HG02571 (cell line): ENCODE data around the gene PPP1R26.

Experiments
- ATAC-seq: cut with Tn5 transposase; IDR thresholded peaks from one replicate; pipeline ENCODE4 v1.9.1; 2021; ENCODE audit warnings: mild to moderate bottlenecking, moderate library complexity; ENCODE audit not compliant: unreplicated experiment

PPP1R26 gene

GRCh38 chr9:135486267-135487065 is 6.9 kb downstream of the PPP1R26 start:
- no peak for ATAC-seq

- ATAC-seq: no peak
These were observed 7.9 kb downstream of the PPP1R26 start for GRCh38 chr9:135487281-135488012.

- ATAC-seq: no peak
These were observed 8.4 kb downstream of the PPP1R26 start for GRCh38 chr9:135488013-135488330.

- ATAC-seq: no peak
These were observed 8.9 kb downstream of the PPP1R26 start for GRCh38 chr9:135488527-135488926.

GRCh38 chr9:135489188-135489906 is 9.8 kb downstream of the PPP1R26 start:
- no peak for ATAC-seq

GRCh38 chr9:135490166-135490870 is 10.7 kb downstream of the PPP1R26 start:
- no peak for ATAC-seq

- no peak for ATAC-seq
These were observed 11.4 kb downstream of the PPP1R26 start for GRCh38 chr9:135490980-135491464.

GRCh38 chr9:135491764-135492163 is 12.2 kb downstream of the PPP1R26 start:
- no peak for ATAC-seq

- ATAC-seq: no peak
These were observed 13.5 kb downstream of the PPP1R26 start for GRCh38 chr9:135492886-135493669.

- no peak for ATAC-seq
These were observed 15.4 kb downstream of the PPP1R26 start for GRCh38 chr9:135494791-135495559.

- no peak for ATAC-seq
These were observed 19.0 kb downstream of the PPP1R26 start for GRCh38 chr9:135498381-135499126.

GRCh38 chr9:135499326-135500070 is 19.9 kb downstream of the PPP1R26 start:
- ATAC-seq: peak; percentile 52

- ATAC-seq: no peak
These were observed 20.5 kb downstream of the PPP1R26 start for GRCh38 chr9:135500071-135500524.

GRCh38 chr9:135500525-135501260 is 21.1 kb downstream of the PPP1R26 start, which contains the start of gene MRPS2:
TSS of gene MRPS2 (plus strand) at chr9:135500682. CDS start at chr9:135500711, 29 bp downstream.
- ATAC-seq: peak; percentile 76

- no peak for ATAC-seq
These were observed 21.9 kb downstream of the PPP1R26 start for GRCh38 chr9:135501261-135502167.
